CD14-positive monocyte (primary cell): ENCODE data around the gene HDAC4. TPM values are rescaled to one million over a fixed set of nuclear protein-coding genes. Genes with fewer than 3 reads are reported as not detected.

ENCODE experiments used
- DNase-seq, 3 donors: peaks; one replicate each; pipeline ENCODE4 v3.0.0-alpha.2; 2011 to 2022
- H2AFZ ChIP-seq: 2 replicates; pipeline ENCODE4 v1.6.0; 2012; ENCODE audit warnings: mild to moderate bottlenecking, low read depth, low read length, inconsistent platforms; ENCODE audit not compliant: insufficient read depth, poor library complexity, severe bottlenecking
- H3K27ac ChIP-seq, 2 donors: 1 replicate in 1 of 2; 2 replicates in 1 of 2; pipeline ENCODE4 v1.5.1; 2012 to 2013; ENCODE audit warnings: low read length in 2 of 2, control low read depth in 1 of 2, inconsistent platforms in 1 of 2, low read depth in 1 of 2, mild to moderate bottlenecking in 1 of 2
- H3K27me3 ChIP-seq, 2 donors: one replicate each; pipeline versions ENCODE4 v1.6.0 to v1.6.1; 2011 to 2013; ENCODE audit warnings: low read length in 2 of 2; ENCODE audit not compliant: control insufficient read depth in 2 of 2, insufficient read depth in 2 of 2
- H3K36me3 ChIP-seq, 2 donors: replicated peaks in 1 of 2; 1 replicate in 1 of 2; 2 replicates in 1 of 2; pipeline versions ENCODE4 v1.5.1 to v1.6.1; 2012 to 2013; ENCODE audit warnings: low read length in 2 of 2, control low read depth in 1 of 2, inconsistent platforms in 1 of 2, mild to moderate bottlenecking in 1 of 2; ENCODE audit not compliant: insufficient read depth in 2 of 2, control insufficient read depth in 1 of 2
- H3K4me1 ChIP-seq, 2 donors: 1 replicate in 1 of 2; 2 replicates in 1 of 2; pipeline versions ENCODE4 v1.5.1 to v1.6.1; 2012 to 2013; ENCODE audit warnings: low read length in 2 of 2, control low read depth in 1 of 2, inconsistent platforms in 1 of 2, mild to moderate bottlenecking in 1 of 2, moderate library complexity in 1 of 2; ENCODE audit not compliant: insufficient read depth in 2 of 2, control insufficient read depth in 1 of 2
- H3K4me2 ChIP-seq: replicated peaks from 2 replicates; pipeline ENCODE3; 2012; ENCODE audit warnings: low read length, moderate library complexity, mild to moderate bottlenecking; ENCODE audit not compliant: poor library complexity, severe bottlenecking; ENCODE audit errors: extremely low read depth
- H3K4me3 ChIP-seq, 3 experiments: fragments of 200-600 bp in 1 of 3; sonication (generic) in 1 of 3; replicated peaks in 1 of 3; 1 replicate in 2 of 3; 2 replicates in 1 of 3; pipeline ENCODE4 v1.5.1; 2011 to 2013; ENCODE audit warnings: low read length in 3 of 3, mild to moderate bottlenecking in 3 of 3, control low read depth in 2 of 3, low read depth in 2 of 3, inconsistent platforms in 1 of 3, moderate library complexity in 1 of 3
- H3K79me2 ChIP-seq: 2 replicates; pipeline ENCODE4 v1.6.0; 2012; ENCODE audit warnings: mild to moderate bottlenecking, control low read depth, inconsistent platforms, low read length, moderate library complexity; ENCODE audit not compliant: insufficient read depth
- H3K9ac ChIP-seq: 2 replicates; pipeline ENCODE4 v1.6.0; 2017; ENCODE audit warnings: low read length, mild to moderate bottlenecking; ENCODE audit not compliant: insufficient read depth, poor library complexity, severe bottlenecking
- H3K9me3 ChIP-seq, 2 donors: replicated peaks in 1 of 2; 1 replicate in 1 of 2; 2 replicates in 1 of 2; pipeline versions ENCODE4 v1.5.1 to v1.6.1; 2012 to 2013; ENCODE audit warnings: low read length in 2 of 2, control low read depth in 1 of 2; ENCODE audit not compliant: control insufficient read depth in 1 of 2, insufficient read depth in 1 of 2
- H4K20me1 ChIP-seq: 2 replicates; pipeline ENCODE4 v1.6.0; 2012; ENCODE audit warnings: mild to moderate bottlenecking, low read length, control low read depth, moderate library complexity; ENCODE audit not compliant: insufficient read depth
- H3K27ac Mint-ChIP-seq, 7 donors: one replicate each; pipeline ENCODE4 v1.8.0; 2020; ENCODE audit warnings: mild to moderate bottlenecking in 7 of 7, mixed read lengths in 7 of 7, moderate library complexity in 6 of 7, inconsistent platforms in 2 of 7
- H3K27me3 Mint-ChIP-seq, 3 donors: one replicate each; pipeline ENCODE4 v1.8.0; 2021 to 2022; ENCODE audit warnings: low read depth in 3 of 3, mild to moderate bottlenecking in 3 of 3, mixed read lengths in 3 of 3, moderate library complexity in 3 of 3, inconsistent platforms in 1 of 3
- H3K36me3 Mint-ChIP-seq, 2 donors: one replicate each; pipeline ENCODE4 v1.8.0; 2020; ENCODE audit warnings: mixed read lengths in 2 of 2, inconsistent platforms in 1 of 2, mild to moderate bottlenecking in 1 of 2
- H3K4me1 Mint-ChIP-seq: one replicate; pipeline ENCODE4 v1.8.0; 2020; ENCODE audit warnings: mild to moderate bottlenecking, mixed read lengths
- H3K4me3 Mint-ChIP-seq, 2 donors: one replicate each; pipeline ENCODE4 v1.8.0; 2020; ENCODE audit warnings: mild to moderate bottlenecking in 2 of 2, mixed read lengths in 2 of 2, moderate library complexity in 1 of 2
- H3K9me3 Mint-ChIP-seq, 7 donors: one replicate each; pipeline ENCODE4 v1.8.0; 2020 to 2022; ENCODE audit warnings: mixed read lengths in 7 of 7, mild to moderate bottlenecking in 6 of 7, moderate library complexity in 6 of 7, inconsistent platforms in 2 of 7
- CTCF ChIP-seq: fragments of 200-600 bp; IDR thresholded peaks from one replicate; pipeline ENCODE4 v1.8.0; 2022; ENCODE audit warnings: antibody characterized with exemption, mild to moderate bottlenecking
- WGBS: methylation state at CpG from one replicate; pipeline ENCODE4 v1.1.5; 2013; ENCODE audit warnings: missing lambda C conversion rate; ENCODE audit not compliant: insufficient coverage; 5-methylcytosine and 5-hydroxymethylcytosine counted together
- intact Hi-C, 2 donors: fragments of 100-400 bp; cut with micrococcal nuclease; formaldehyde crosslinking; loops; one replicate each; pipeline versions ENCODE4 v1.15.0 to v1.15.1; 2023
- polyA plus RNA-seq, 3 donors: library from polyadenylated mRNA; depleted of rRNA in 1 of 3; unstranded in 2 of 3; stranded (reverse) in 1 of 3; fragments of 300-500 nt in 2 of 3; fragments of >200 nt in 1 of 3; fragmentation: Illumina TruSeq in 2 of 3; gene quantifications; 1 replicate in 2 of 3; 2 replicates in 1 of 3; pipeline ENCODE4 v1.2.3, GENCODE V29; 2012 to 2021

The HDAC4 gene
- polyA plus RNA-seq, 3 donors: 3.3 to 23.0 (median 4.5) TPM

GRCh38 chr2:239394346-239394945 is 6.4 kb downstream of the HDAC4 start:
- H3K4me1 Mint-ChIP-seq: peaks cover 50% of the 10 kb centered on the region
- peaks cover 0 to 4% of the 10 kb centered on the region in 2 donors for H3K9me3 ChIP-seq
- peaks cover 21 to 33% of the 10 kb centered on the region in 2 donors for H3K36me3 Mint-ChIP-seq
- H3K4me2 ChIP-seq: no peak overlapping the region
- no peak overlapping the region for H3K4me3 Mint-ChIP-seq
- H3K4me3 ChIP-seq: no peak overlapping the region
- intact Hi-C loops: loop anchor here in 1 of 2 donors (1.0 to 10.0 kb wide), 2 partner anchors 8 to 120 kb away; no protein-coding TSS in a partner anchor
- no peak for DNase-seq
- H4K20me1 ChIP-seq: peaks cover 70% of the 10 kb centered on the region
- H3K9me3 Mint-ChIP-seq: peaks cover 0 to 7% (median 3%) of the 10 kb centered on the region in 7 donors
- WGBS: 97% methylated on average over 9 of the region's 11 CpGs
- peaks cover 3 to 31% of the 10 kb centered on the region in 2 donors for H3K4me1 ChIP-seq
- TF ChIP-seq CTCF: no peak
- H3K27ac Mint-ChIP-seq: peak overlapping the region in 2 of 7 donors; percentile 23 to 53
- H3K27me3 Mint-ChIP-seq: peaks cover 0 to 2% (median 0%) of the 10 kb centered on the region in 3 donors
- no peak overlapping the region for H2AFZ ChIP-seq
- peak overlapping the region in 1 of 2 donors; percentile 20 for H3K27ac ChIP-seq
- no peaks in the 10 kb centered on the region for H3K27me3 ChIP-seq
- peaks cover 4 to 22% of the 10 kb centered on the region in 2 donors for H3K36me3 ChIP-seq
- H3K9ac ChIP-seq: no peak overlapping the region
- peaks cover 100% of the 10 kb centered on the region for H3K79me2 ChIP-seq

GRCh38 chr2:239393941-239394340 is 6.9 kb downstream of the HDAC4 start:
- peaks cover 2 to 11% (median 5%) of the 10 kb centered on the region in 7 donors for H3K9me3 Mint-ChIP-seq
- Histone ChIP-seq H3K9ac (no peak overlapping the region), H4K20me1 (peaks cover 70% of the 10 kb centered on the region), H2AFZ (no peak overlapping the region), H3K4me2 (no peak overlapping the region), H3K4me3 (no peak overlapping the region), H3K27me3 (no peaks in the 10 kb centered on the region), H3K36me3 (peaks cover 4 to 27% of the 10 kb centered on the region in 2 donors), H3K4me1 (peaks cover 0 to 26% of the 10 kb centered on the region in 2 donors), H3K9me3 (peaks cover 0 to 8% of the 10 kb centered on the region in 2 donors), H3K27ac (no peak overlapping the region), H3K79me2 (peaks cover 99% of the 10 kb centered on the region)
- DNase-seq: no peak
- peaks cover 26 to 38% of the 10 kb centered on the region in 2 donors for H3K36me3 Mint-ChIP-seq
- H3K27me3 Mint-ChIP-seq: peaks cover 0 to 2% (median 0%) of the 10 kb centered on the region in 3 donors
- no peak overlapping the region for H3K4me3 Mint-ChIP-seq
- peak overlapping the region in 1 of 7 donors; percentile 57 for H3K27ac Mint-ChIP-seq
- intact Hi-C loops: loop anchor here in 1 of 2 donors (1.0 to 10.0 kb wide), 2 partner anchors 8 to 119 kb away; no protein-coding TSS in a partner anchor
- 100% methylated on average over 2 of the region's 3 CpGs for WGBS
- peaks cover 45% of the 10 kb centered on the region for H3K4me1 Mint-ChIP-seq
- TF ChIP-seq CTCF: no peak
